HUES64 (cell line): ENCODE measurements around the gene MAP4K3.

Experiments used
- H3K27ac ChIP-seq: 2 replicates; pipeline ENCODE4 v1.7.0; 2013; ENCODE audit warnings: low read depth, low read length, inconsistent platforms
- H3K27me3 ChIP-seq: 2 replicates; pipeline ENCODE4 v1.6.1; 2013; ENCODE audit warnings: mild to moderate bottlenecking, low read length; ENCODE audit not compliant: insufficient read depth
- H3K36me3 ChIP-seq: 2 replicates; pipeline ENCODE4 v1.6.1; 2013; ENCODE audit warnings: mild to moderate bottlenecking, low read length; ENCODE audit not compliant: insufficient read depth
- H3K4me1 ChIP-seq: 2 replicates; pipeline ENCODE4 v1.6.1; 2013; ENCODE audit warnings: mild to moderate bottlenecking, low read length, moderate library complexity; ENCODE audit not compliant: insufficient read depth
- H3K4me3 ChIP-seq: 2 replicates; pipeline ENCODE4 v1.5.1; 2013; ENCODE audit warnings: mild to moderate bottlenecking, low read length, moderate library complexity
- H3K9ac ChIP-seq: 2 replicates; pipeline ENCODE4 v1.6.1; 2013; ENCODE audit warnings: mild to moderate bottlenecking, low read depth, low read length
- H3K9me3 ChIP-seq: 2 replicates; pipeline ENCODE4 v1.6.1; 2013; ENCODE audit warnings: low read depth, low read length; ENCODE audit not compliant: insufficient read depth
- WGBS: fragments of 150-250, 120-280 bp; methylation state at CpG from one replicate; pipeline ENCODE4 v1.1.7; 2013; ENCODE audit warnings: missing lambda C conversion rate; 5-methylcytosine and 5-hydroxymethylcytosine counted together

Gene MAP4K3

DNA sequence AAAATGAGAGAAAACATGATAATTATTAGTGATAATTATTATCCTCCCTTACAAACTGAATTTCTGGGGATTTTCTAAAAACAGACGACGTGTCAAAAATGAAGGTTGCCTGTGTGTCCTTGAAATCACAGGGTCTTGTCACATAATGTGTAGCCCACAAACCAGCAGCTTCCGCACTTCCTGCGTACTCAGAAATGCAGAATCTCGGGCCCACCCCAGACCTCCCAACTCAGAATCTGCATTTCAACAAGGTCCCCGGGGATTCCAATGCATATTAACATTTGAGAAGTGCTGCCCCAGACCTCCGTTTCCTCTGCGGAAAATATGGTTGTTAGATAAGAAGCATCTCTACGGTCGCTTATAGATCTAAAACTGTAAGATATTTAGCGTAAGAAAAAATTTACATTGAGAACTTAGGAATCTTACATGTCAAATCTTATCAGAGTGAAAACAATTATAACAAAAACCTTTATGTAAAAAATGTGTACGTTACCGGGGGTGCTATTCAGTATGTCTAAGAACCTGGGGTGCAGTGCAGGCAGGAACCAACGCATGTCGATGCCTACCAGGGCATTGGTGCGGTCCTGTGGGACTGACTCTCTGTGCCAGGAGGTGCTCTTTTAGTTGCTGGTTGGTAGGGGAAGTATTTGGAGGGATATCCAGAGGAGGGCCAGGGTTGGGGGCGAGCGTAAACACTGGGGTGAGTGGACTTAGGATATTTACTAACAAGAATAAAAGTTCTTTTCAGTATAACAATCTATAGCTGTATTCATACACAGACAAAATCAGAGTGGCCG is 208.5 kb downstream of the MAP4K3 start:
- Histone ChIP-seq H3K4me3 (peak overlapping the region; percentile 53), H3K36me3 (no peaks in the 10 kb centered on the region), H3K9me3 (no peaks in the 10 kb centered on the region), H3K4me1 (peaks cover 25% of the 10 kb centered on the region), H3K27me3 (no peaks in the 10 kb centered on the region), H3K9ac (peak overlapping the region; percentile 42), H3K27ac (peak overlapping the region; percentile 22)
- WGBS = 6% methylated on average over 15 of the region's 19 CpGs

DNA sequence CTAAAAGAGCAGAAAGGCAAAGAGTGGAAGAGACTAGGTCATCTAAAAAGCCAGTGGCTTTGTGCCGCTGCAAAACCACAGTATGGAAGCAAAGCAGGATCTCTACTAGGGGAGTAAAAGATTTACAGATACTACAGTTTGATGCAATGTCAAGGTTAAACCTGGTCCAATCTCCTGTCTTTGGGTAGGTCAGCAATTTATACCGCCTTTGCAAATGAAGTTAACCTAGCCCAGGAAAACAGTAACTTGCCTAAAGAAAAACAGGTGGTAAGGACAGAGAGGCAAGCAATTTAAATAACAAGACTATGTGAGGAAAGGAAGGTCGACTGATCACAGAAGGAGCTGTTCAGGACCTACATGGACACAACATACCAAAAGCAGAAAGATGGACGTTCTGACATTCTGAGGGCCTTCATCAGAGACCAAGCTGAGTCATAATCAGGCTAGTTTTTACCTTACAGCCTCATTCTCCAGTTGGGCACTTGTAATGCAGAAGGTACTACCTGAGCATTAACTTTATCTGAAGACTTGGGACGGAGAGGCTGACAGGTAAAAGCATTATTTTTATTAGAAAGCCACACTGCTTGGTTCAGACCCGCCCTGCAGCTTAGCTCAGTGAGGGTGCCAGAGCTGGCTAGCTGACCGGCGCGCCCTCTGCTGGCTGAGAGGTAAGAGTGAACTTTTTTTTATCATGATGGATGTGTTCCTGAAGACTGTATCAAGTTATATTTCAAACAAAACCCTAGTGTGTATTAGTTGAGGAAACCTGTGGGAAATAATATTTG is 209.3 kb downstream of the MAP4K3 start:
- Histone ChIP-seq H3K36me3 (no peaks in the 10 kb centered on the region), H3K27ac (peak overlapping the region; percentile 22; the same call in 1 of the 2 replicates), H3K4me3 (peak overlapping the region; percentile 53), H3K4me1 (peaks cover 25% of the 10 kb centered on the region), H3K27me3 (no peaks in the 10 kb centered on the region), H3K9ac (peak overlapping the region; percentile 42; the same call in 1 of the 2 replicates), H3K9me3 (no peaks in the 10 kb centered on the region)
- WGBS = 20% methylated on average over 9 of the region's 9 CpGs

GRCh38 chr2:39225567-39225966 is 211.5 kb downstream of the MAP4K3 start:
- Histone ChIP-seq H3K4me3 (no peak overlapping the region), H3K27ac (no peak overlapping the region), H3K9ac (no peak overlapping the region), H3K27me3 (no peaks in the 10 kb centered on the region), H3K9me3 (no peaks in the 10 kb centered on the region), H3K4me1 (peaks cover 20% of the 10 kb centered on the region), H3K36me3 (no peaks in the 10 kb centered on the region)
- no CpG with 5 or more reads among the region's 1 CpG for WGBS

DNA sequence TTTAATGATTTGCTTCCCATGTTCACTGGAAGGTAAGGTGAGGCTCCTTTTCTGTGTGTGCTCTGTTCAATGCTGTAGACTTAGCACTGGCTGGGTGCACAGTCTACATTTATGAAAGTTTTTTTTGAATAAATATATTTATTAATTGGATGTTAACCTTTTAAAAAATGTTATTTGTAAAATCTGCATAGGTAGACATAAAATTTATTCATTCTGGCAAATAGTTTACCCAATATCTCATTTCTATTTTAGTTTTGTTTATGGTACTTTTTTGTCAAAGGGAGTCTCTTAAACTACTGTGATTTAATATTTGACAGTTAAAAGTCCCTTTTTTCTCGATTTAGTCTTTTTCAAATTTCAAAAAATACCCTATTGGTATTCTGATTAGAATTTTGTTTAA is 213.2 kb downstream of the MAP4K3 start:
- H3K36me3 ChIP-seq = no peaks in the 10 kb centered on the region
- WGBS = no CpG with 5 or more reads among the region's 1 CpG

DNA sequence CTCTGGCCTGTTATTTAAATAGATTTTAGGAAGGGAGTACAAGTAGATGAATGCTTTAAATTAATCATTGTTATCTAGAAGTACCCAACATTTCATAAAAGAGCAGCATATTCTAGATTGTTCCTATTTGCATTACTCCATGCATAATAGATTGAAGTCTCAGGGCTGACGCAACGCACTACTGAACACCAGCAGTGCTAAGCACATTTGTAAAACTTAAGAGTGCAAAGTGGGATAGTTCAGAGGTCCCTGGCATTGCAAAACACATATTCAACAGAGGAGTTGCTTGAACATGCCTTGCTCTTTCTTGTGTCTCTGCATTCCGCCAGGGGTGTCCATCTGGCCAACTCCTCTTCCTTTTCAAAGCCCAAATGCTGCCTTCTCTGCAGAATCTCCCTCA is 215.6 kb downstream of the MAP4K3 start:
- WGBS = 87% methylated on average over 3 of the region's 3 CpGs
- no peak overlapping the region for H3K27ac ChIP-seq
- no peak overlapping the region for H3K9ac ChIP-seq
- no peaks in the 10 kb centered on the region for H3K36me3 ChIP-seq
- H3K27me3 ChIP-seq = no peaks in the 10 kb centered on the region
- no peak overlapping the region for H3K4me3 ChIP-seq
- H3K9me3 ChIP-seq = no peaks in the 10 kb centered on the region
- peaks cover 6% of the 10 kb centered on the region; the same call in 1 of the 2 replicates for H3K4me1 ChIP-seq

More for the DNA sequence above, 213.2 kb downstream of the MAP4K3 start:
- Histone ChIP-seq H3K4me1 (peaks cover 17% of the 10 kb centered on the region), H3K9me3 (no peaks in the 10 kb centered on the region), H3K4me3 (no peak overlapping the region), H3K27ac (no peak overlapping the region), H3K9ac (no peak overlapping the region), H3K27me3 (no peaks in the 10 kb centered on the region)

GRCh38 chr2:39220136-39220535 is 216.9 kb downstream of the MAP4K3 start:
- Histone ChIP-seq H3K9ac (no peak overlapping the region), H3K27me3 (no peaks in the 10 kb centered on the region), H3K9me3 (no peaks in the 10 kb centered on the region), H3K36me3 (no peaks in the 10 kb centered on the region), H3K4me3 (no peak overlapping the region), H3K27ac (no peak overlapping the region), H3K4me1 (peaks cover 6% of the 10 kb centered on the region; the same call in 1 of the 2 replicates)
- WGBS = 93% methylated on average over 2 of the region's 2 CpGs

GRCh38 chr2:39218391-39218790 is 218.7 kb downstream of the MAP4K3 start:
- no peaks in the 10 kb centered on the region for H3K36me3 ChIP-seq
- H3K4me3 ChIP-seq = no peak overlapping the region
- 91% methylated on average over 5 of the region's 5 CpGs for WGBS
- H3K4me1 ChIP-seq = peaks cover 6% of the 10 kb centered on the region; the same call in 1 of the 2 replicates
- H3K27ac ChIP-seq = no peak overlapping the region
- no peaks in the 10 kb centered on the region for H3K27me3 ChIP-seq
- no peak overlapping the region for H3K9ac ChIP-seq
- H3K9me3 ChIP-seq = no peaks in the 10 kb centered on the region

DNA sequence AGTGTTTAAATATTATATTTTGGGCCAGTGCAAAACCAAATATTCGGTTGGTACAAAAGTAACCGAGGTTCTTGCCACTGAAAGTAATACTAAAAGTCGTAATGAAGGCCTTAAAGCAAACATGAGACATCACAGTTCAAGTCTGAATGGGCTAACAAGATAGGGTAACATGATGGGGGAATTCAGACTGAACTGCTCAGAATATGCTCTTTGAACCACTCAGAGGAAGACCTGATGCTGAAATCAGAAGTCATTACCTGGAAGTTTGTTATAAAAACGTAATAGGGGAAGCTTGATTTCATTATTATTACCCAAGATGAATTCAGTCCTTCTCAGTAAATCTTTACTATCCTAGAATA is 219.9 kb downstream of the MAP4K3 start:
- H3K36me3 ChIP-seq = no peaks in the 10 kb centered on the region
- 95% methylated on average over 3 of the region's 4 CpGs for WGBS
- H3K9me3 ChIP-seq = no peaks in the 10 kb centered on the region
- H3K4me3 ChIP-seq = no peak overlapping the region
- no peak overlapping the region for H3K9ac ChIP-seq
- no peaks in the 10 kb centered on the region for H3K27me3 ChIP-seq
- H3K4me1 ChIP-seq = peaks cover 6% of the 10 kb centered on the region; the same call in 1 of the 2 replicates
- H3K27ac ChIP-seq = no peak overlapping the region

- 88% methylated on average over 12 of the region's 12 CpGs for WGBS
- Histone ChIP-seq H3K9ac (no peak overlapping the region), H3K4me1 (peaks cover 6% of the 10 kb centered on the region; the same call in 1 of the 2 replicates), H3K27me3 (no peaks in the 10 kb centered on the region), H3K27ac (no peak overlapping the region), H3K9me3 (no peaks in the 10 kb centered on the region), H3K4me3 (no peak overlapping the region), H3K36me3 (no peaks in the 10 kb centered on the region)
These were observed 220.5 kb downstream of the MAP4K3 start for GRCh38 chr2:39216346-39217191.

DNA sequence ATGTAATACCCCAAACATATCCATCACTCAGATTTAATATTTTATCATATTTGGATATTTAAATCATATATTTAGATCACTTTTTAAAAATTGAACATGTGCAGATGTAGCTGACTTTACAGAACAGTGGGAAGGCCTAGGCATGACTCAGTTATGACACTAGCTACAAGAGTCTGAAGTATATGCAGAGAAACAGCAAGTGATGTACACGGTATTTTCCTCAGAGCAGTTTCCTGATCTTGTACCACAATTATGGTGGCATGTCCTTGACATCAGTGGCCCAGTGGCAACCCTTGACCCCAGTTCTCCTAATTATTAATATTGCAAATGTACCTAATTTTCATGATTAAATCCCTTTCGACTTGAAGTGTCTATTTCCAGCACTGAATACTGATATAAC is 221.5 kb downstream of the MAP4K3 start:
- Histone ChIP-seq H3K9ac (no peak overlapping the region), H3K27me3 (no peaks in the 10 kb centered on the region), H3K4me3 (no peak overlapping the region), H3K27ac (no peak overlapping the region), H3K9me3 (no peaks in the 10 kb centered on the region), H3K4me1 (peaks cover 6% of the 10 kb centered on the region; the same call in 1 of the 2 replicates), H3K36me3 (no peaks in the 10 kb centered on the region)
- WGBS = 90% methylated on average over 2 of the region's 2 CpGs
